ENCODE results near the gene HOXA10.

HOXA10 gene

DNA sequence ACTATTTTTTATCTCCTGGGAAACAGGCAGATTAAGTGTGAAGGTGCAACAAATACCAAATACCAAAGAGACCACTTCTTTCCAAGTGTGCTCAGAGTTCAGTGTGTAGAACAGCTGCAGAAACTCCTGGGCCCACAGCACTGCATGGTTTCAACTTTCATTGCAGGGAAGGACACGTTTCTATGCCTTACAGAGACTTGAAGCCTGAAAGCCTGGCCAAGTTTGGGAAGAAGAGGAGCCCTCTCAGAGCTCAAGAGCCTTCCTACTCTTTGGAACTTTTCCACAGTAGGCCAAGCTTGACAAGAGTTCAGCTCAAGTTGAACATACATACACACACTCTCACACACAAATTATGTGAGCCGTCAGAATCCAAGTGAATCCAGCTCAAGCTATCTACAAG is 46.1 kb downstream of the HOXA10 start:
- no peak for DNase-seq

- DNase-seq = no peak
These were observed 47.4 kb downstream of the HOXA10 start for GRCh38 chr7:27126596-27127327.

DNA sequence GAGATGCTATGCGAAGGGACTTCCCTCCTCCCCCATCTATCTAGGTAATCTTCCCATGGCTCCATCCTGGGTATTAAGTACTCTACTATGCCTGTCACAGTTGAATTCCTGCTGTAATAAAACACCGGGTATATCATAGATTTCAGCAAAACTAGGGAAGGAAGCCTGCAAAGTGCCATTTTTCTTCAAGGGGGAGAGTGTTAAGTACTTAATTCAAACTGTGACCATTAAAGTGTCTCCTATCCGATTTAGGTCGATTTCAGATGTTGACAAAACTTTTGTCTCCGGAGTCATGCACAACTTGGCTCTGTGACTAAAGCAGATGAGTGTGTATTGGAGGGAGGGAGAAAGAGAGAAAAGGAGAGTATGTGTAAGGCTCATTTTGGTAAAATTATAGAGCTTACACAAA is 48.1 kb downstream of the HOXA10 start:
- no peak for DNase-seq

DNA sequence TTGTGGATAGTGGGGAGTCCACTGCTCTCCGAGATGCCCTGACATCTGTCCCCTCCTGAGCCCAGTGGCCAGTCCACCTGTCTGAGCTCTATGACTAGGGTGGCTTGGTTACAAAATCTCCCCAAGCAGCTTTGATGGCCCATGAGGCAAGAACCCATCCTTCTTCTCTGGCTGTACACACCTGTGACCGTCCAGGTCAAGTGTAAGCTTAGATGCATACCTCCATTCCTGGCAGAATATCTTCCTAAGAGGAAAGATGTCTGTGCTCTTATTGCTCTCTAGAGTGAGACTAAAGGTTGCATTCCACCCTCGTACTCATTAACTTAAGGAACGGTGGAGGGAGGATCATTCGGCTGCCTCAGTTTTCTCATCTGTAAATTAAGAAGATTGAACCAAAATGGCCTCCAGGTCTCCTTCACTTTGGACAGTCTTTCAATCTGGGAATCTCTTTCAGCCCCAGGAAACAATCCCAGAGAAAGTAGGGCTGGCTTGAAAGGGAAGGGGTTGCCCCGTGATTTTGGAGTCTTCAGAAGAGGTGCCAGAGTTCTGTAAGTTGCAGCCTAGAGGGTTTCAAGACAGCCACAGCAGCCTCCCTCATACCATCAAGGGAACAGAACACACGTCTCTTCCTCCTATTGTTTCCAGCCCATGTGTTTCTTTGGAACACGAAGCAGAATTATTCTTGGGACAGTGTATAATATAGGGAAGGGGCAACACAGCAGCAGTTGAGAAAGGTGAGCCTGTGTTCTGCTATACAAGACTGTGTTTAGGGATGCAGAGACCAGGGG is 49.0 kb downstream of the HOXA10 start:
- DNase-seq = no peak

DNA sequence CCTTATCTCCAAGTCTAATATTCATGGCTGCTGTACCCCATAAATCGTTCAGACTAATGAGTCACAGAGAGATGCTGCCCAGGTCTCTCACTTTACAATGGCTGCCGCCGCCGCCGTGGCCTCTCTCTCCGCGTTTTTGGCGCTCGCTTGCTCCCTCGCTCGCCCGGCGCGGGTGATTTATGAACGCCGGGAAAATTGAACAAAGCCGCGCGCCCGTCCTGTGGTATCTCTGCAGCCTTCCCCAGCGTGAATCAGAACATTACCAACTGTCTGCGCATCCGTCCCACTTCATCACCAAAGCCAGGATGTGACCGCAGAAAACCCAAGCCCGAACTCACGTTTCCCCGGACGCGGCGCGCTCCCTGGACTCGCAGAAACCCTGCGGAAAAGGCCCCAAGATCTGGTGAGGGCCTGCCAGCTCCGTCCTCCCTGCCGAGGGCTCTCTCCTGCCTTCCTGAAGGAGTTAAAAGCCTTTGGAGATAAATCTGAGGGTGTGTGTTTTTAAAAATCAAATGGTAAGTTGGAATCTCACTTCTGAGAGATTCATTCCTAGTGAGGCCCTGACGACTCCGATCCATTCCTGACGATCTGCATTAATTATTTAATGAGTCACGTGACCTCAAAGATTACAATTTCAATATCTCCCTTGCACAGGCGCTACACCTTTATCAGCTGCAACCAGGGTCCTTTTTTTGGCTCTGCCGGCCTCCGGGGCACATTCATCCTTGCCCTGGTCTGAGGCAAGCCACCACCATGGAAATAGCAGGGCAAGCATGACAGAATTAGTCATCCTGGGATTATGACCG is 49.8 kb downstream of the HOXA10 start:
- DNase-seq = no peak

GRCh38 chr7:27123477-27124053 is 50.6 kb downstream of the HOXA10 start:
- no peak for DNase-seq

GRCh38 chr7:27123007-27123476 is 51.1 kb downstream of the HOXA10 start:
- no peak for DNase-seq

- no peak for DNase-seq
These were observed 51.8 kb downstream of the HOXA10 start for GRCh38 chr7:27122077-27122910.

GRCh38 chr7:27121684-27122076 is 52.4 kb downstream of the HOXA10 start:
- no peak for DNase-seq
